Measurements from ENCODE around the gene CAD.

DNA sequence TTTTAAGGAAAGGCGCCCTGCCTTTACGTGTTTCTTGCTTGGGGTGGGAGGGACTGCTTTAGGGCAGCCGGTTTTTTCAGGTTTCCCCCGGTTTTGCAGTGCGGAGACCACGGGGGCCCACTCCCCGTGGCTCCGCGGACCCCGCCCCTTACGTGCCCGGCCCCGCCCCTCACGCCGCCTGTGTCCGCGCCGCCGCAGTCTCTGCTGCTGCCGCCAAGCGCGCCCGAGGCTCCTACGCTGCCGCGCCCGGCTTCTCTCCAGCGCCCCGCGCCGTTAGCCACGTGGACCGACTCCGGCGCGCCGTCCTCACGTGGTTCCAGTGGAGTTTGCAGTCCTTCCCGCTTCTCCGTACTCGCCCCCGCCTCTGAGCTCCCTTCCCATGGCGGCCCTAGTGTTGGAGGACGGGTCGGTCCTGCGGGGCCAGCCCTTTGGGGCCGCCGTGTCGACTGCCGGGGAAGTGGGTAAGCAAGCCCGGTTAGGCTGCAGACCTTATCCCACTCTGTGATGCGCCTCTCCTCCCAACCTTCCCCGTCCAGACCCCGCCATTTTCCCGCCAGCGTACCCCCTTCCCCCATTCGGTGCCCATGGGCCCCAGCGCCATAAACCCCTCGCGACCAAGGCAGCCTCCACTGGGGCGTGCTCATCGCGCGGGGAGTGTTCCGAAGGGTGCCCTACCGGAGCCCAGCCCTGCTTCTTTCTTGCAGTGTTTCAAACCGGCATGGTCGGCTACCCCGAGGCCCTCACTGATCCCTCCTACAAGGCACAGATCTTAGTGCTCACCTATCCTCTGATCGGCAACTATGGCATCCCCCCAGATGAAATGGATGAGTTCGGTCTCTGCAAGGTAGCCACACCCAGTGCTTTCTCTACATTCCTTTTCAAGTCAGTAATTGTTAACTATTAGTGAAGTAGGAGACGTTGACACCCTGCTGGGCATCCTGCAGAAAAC, at the start of gene CAD:
- TF ChIP-seq, protein P1, sequence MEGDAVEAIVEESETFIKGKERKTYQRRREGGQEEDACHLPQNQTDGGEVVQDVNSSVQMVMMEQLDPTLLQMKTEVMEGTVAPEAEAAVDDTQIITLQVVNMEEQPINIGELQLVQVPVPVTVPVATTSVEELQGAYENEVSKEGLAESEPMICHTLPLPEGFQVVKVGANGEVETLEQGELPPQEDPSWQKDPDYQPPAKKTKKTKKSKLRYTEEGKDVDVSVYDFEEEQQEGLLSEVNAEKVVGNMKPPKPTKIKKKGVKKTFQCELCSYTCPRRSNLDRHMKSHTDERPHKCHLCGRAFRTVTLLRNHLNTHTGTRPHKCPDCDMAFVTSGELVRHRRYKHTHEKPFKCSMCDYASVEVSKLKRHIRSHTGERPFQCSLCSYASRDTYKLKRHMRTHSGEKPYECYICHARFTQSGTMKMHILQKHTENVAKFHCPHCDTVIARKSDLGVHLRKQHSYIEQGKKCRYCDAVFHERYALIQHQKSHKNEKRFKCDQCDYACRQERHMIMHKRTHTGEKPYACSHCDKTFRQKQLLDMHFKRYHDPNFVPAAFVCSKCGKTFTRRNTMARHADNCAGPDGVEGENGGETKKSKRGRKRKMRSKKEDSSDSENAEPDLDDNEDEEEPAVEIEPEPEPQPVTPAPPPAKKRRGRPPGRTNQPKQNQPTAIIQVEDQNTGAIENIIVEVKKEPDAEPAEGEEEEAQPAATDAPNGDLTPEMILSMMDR (IDR thresholded peaks at IDR 0.05; ENCODE audit: poor library complexity, severe bottlenecking) = peak; percentile 54
- TF ChIP-seq EP300 (conservative IDR thresholded peaks at IDR 0.05; ENCODE audit: poor library complexity, severe bottlenecking) (no peak), SMC3 (conservative IDR thresholded peaks at IDR 0.05; ENCODE audit: poor library complexity) (peak; percentile 56), EZH2 (IDR thresholded peaks at IDR 0.05; ENCODE audit: borderline replicate concordance, insufficient read depth, low read length, poor library complexity, severe bottlenecking) (no peak), POLR2AphosphoS5 (IDR thresholded peaks at IDR 0.05) (peak; percentile 63), MXI1 (conservative IDR thresholded peaks at IDR 0.05; ENCODE audit: poor library complexity, severe bottlenecking) (peak; percentile 99), TAF1 (IDR thresholded peaks at IDR 0.05; ENCODE audit: low read depth) (peak; percentile 67), RAD21 (conservative IDR thresholded peaks at IDR 0.05) (peak; percentile 24)
- TF ChIP-seq, protein P2, sequence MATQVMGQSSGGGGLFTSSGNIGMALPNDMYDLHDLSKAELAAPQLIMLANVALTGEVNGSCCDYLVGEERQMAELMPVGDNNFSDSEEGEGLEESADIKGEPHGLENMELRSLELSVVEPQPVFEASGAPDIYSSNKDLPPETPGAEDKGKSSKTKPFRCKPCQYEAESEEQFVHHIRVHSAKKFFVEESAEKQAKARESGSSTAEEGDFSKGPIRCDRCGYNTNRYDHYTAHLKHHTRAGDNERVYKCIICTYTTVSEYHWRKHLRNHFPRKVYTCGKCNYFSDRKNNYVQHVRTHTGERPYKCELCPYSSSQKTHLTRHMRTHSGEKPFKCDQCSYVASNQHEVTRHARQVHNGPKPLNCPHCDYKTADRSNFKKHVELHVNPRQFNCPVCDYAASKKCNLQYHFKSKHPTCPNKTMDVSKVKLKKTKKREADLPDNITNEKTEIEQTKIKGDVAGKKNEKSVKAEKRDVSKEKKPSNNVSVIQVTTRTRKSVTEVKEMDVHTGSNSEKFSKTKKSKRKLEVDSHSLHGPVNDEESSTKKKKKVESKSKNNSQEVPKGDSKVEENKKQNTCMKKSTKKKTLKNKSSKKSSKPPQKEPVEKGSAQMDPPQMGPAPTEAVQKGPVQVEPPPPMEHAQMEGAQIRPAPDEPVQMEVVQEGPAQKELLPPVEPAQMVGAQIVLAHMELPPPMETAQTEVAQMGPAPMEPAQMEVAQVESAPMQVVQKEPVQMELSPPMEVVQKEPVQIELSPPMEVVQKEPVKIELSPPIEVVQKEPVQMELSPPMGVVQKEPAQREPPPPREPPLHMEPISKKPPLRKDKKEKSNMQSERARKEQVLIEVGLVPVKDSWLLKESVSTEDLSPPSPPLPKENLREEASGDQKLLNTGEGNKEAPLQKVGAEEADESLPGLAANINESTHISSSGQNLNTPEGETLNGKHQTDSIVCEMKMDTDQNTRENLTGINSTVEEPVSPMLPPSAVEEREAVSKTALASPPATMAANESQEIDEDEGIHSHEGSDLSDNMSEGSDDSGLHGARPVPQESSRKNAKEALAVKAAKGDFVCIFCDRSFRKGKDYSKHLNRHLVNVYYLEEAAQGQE (IDR thresholded peaks at IDR 0.05; ENCODE audit: borderline replicate concordance) = peak; percentile 77

Data from neural cell (in vitro differentiated cells).